A673 (cell line): ENCODE results near the gene PYGO2.

Experiments
- EZH2 ChIP-seq: fragments of 200-600 bp; sonication (generic); IDR thresholded peaks from 2 replicates; pipeline ENCODE4 v1.6.1; 2017; ENCODE audit warnings: borderline replicate concordance, low read depth, mild to moderate bottlenecking, mixed read lengths, antibody characterized with exemption, low read length; ENCODE audit not compliant: poor library complexity, severe bottlenecking
- TF ChIP-seq, protein P1 (sequence below): fragments of 300-800, 200-600 bp; sonication (generic); conservative IDR thresholded peaks from 2 replicates; pipeline ENCODE4 v1.5.1; 2017; ENCODE audit warnings: low read depth, mild to moderate bottlenecking, antibody characterized with exemption, low read length, moderate library complexity, mixed read lengths

DNA sequence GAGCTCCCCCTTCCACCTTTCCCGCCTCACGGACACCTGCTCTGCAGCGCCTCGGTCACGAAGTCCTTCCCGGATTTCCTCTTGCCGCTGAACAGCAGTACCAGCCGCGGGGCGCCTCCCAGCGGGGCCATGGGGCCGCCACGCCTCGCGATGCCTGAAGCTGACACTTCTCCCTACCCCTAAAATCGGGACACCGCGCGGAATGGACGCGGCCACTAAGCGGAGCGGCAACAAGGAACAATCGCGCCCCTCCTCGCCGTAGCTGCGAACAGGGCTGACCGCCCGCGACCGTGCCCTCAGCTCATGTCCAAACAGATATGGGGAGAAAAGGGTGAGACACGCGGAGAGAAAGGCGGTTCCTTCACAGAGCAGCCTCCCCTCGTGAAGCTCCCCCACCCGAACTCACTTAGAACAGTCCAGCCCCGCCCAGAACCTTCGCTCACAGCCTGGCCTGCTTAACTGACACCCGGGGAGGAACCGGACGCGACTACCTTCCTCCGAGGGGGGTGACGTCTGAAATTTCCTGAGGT lies 25.0 kb downstream of the PYGO2 start, which contains the start of gene PMVK:
- TF ChIP-seq EZH2, result no peak
- TF ChIP-seq, protein P1, sequence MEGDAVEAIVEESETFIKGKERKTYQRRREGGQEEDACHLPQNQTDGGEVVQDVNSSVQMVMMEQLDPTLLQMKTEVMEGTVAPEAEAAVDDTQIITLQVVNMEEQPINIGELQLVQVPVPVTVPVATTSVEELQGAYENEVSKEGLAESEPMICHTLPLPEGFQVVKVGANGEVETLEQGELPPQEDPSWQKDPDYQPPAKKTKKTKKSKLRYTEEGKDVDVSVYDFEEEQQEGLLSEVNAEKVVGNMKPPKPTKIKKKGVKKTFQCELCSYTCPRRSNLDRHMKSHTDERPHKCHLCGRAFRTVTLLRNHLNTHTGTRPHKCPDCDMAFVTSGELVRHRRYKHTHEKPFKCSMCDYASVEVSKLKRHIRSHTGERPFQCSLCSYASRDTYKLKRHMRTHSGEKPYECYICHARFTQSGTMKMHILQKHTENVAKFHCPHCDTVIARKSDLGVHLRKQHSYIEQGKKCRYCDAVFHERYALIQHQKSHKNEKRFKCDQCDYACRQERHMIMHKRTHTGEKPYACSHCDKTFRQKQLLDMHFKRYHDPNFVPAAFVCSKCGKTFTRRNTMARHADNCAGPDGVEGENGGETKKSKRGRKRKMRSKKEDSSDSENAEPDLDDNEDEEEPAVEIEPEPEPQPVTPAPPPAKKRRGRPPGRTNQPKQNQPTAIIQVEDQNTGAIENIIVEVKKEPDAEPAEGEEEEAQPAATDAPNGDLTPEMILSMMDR, result peak; percentile 50; the same call in 1 of the 2 replicates
